Activated naive CD8-positive, alpha-beta T cell treated with anti-CD3 and anti-CD28 coated beads, Interleukin-2, amount 50 U/mL, for 24 hours (primary cell): ENCODE results near the gene KLHDC7A.

Experiments used
- ATAC-seq: fragments of 150-1000 bp; cut with Tn5 transposase; one replicate; pipeline ENCODE4 v1.10.0; 2021
- DNase-seq: peaks from one replicate; pipeline ENCODE4 v3.0.0; 2021
- H3K27ac Mint-ChIP-seq: one replicate; pipeline ENCODE4 v1.8.0; 2021; ENCODE audit warnings: mild to moderate bottlenecking, mixed read lengths
- H3K27me3 Mint-ChIP-seq: one replicate; pipeline ENCODE4 v1.8.0; 2021; ENCODE audit warnings: mixed read lengths
- H3K36me3 Mint-ChIP-seq: one replicate; pipeline ENCODE4 v1.8.0; 2021; ENCODE audit warnings: low read depth, mixed read lengths
- H3K4me1 Mint-ChIP-seq: one replicate; pipeline ENCODE4 v1.8.0; 2021; ENCODE audit warnings: mixed read lengths
- H3K4me3 Mint-ChIP-seq: one replicate; pipeline ENCODE4 v1.8.0; 2021; ENCODE audit warnings: mild to moderate bottlenecking, moderate library complexity, mixed read lengths
- H3K9me3 Mint-ChIP-seq: one replicate; pipeline ENCODE4 v1.8.0; 2021; ENCODE audit warnings: mixed read lengths

Gene KLHDC7A

DNA sequence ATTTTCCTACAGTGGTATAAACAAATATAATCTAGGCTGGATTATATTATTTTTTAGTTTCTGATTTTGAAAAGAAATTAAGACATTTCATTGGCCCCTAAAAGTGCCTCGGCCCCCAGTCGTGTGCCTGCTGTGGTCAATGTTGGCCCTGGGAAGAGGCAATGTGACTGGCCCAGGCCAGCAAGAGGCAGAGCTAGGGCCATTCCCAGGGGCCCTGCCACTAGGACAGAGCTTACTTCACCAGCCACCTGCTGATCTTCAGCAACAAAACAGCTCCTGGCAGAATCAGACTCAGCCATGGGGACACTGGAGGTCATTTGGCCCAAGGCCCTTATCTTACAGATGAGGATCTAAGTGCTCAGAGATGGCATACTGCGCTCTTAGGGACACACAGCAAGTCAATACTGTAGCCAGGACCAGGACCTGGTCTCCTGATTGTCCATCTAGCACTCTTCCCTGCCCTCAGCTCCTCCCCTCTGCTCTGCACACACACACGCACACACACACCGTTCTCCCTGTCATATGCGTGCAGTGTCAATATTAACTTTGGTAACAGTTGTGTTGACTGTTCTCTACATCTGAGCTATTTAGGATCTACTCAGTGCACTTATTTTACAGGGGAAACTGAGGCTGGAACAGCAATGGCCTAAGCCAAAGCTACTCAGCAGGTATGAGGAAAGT is 16.6 kb upstream of the KLHDC7A start:
- DNase-seq (no peak), ATAC-seq (no peak)
- H3K4me3 Mint-ChIP-seq, result no peak overlapping the region
- H3K27ac Mint-ChIP-seq, result no peak overlapping the region
- no peaks in the 10 kb centered on the region for H3K36me3 Mint-ChIP-seq
- no peaks in the 10 kb centered on the region for H3K4me1 Mint-ChIP-seq
- H3K9me3 Mint-ChIP-seq, result no peaks in the 10 kb centered on the region
- H3K27me3 Mint-ChIP-seq, result peaks cover 8% of the 10 kb centered on the region

DNA sequence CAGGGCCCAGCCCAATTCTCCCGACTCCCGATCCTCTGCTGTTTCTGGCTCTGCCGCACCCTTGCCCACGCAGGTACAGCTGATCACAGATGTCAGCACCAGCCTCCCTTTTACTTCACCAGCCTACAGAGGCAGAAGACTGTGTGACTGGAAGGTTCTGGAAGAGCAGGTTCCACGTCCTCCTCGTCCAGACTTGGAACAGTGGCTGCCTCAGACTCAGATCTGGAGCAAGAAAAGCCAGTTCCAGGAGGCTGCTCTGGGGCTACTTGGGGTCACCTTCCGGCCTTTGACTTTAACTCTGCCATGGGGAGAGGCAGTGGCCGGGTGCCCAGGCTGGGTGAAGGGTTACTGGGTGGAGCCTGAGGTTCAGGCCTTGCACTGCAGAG is 16.1 kb upstream of the KLHDC7A start:
- no peak overlapping the region for H3K27ac Mint-ChIP-seq
- H3K9me3 Mint-ChIP-seq, result no peaks in the 10 kb centered on the region
- no peak for ATAC-seq
- H3K36me3 Mint-ChIP-seq, result no peaks in the 10 kb centered on the region
- DNase-seq, result no peak
- no peaks in the 10 kb centered on the region for H3K4me1 Mint-ChIP-seq
- peaks cover 4% of the 10 kb centered on the region for H3K27me3 Mint-ChIP-seq
- no peak overlapping the region for H3K4me3 Mint-ChIP-seq

DNA sequence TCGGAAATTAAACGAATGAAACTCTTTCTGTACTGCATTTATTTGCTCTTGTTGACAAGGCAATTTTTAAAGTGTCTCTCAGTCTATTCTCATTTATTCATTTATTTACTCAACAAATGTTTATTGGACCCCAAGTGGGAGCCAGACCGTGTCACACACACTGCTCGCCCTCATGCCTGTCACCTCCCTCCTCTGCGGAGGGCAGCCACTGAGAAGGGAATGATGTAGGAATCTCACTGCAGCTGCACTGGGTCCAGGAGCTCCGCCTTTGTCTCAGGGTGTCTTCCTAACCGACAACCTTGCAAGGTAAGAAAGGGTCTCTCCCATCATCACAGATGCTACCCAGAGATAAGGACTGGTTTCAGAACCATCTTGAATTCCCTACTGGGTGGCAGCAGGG is 14.1 kb upstream of the KLHDC7A start:
- H3K27me3 Mint-ChIP-seq, result peaks cover 1% of the 10 kb centered on the region
- H3K9me3 Mint-ChIP-seq, result no peaks in the 10 kb centered on the region
- no peak overlapping the region for H3K27ac Mint-ChIP-seq
- no peaks in the 10 kb centered on the region for H3K4me1 Mint-ChIP-seq
- no peak for ATAC-seq
- no peak for DNase-seq
- no peak overlapping the region for H3K4me3 Mint-ChIP-seq
- H3K36me3 Mint-ChIP-seq, result no peaks in the 10 kb centered on the region

DNA sequence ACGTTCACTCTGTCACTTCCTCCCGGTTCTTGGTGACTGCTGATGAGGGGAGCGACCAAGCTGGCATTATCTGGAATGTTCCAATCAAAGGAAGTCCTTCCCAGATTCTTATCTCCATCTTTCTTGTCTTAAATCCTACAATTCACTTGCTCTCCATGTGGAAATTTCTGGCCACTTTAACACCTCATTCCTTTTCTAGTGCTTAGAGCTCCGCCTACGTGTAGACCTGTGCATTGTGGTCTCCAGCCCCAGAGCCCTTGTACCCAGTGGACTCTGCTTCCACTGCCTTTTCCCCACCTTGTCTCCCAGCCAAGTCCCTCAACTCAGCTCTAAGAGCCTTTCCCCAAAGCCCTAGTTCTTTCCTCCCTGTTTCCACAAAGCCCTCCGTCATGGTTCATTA is 12.2 kb upstream of the KLHDC7A start:
- ATAC-seq, result no peak
- no peaks in the 10 kb centered on the region for H3K4me1 Mint-ChIP-seq

DNA sequence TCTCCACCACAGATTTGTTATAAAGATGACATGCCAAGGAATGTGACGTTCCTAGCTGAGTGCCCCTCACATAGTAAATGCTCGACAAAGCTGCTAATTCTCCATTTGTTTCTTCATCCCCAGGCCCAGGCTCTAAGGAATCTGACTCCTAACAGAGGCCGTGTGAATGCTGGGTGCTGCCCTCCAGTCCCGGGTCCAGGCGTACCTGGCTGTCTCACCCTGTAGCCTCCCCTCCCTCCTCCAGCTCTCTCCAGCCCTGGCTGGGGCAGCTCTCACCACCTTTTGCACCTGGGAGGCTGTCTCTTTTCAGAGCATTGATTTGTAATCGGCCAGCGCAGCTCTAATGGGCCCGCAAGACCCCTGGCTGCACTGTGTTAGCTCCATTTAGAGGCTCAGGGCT is 11.2 kb upstream of the KLHDC7A start:
- DNase-seq, result no peak
- H3K36me3 Mint-ChIP-seq, result no peaks in the 10 kb centered on the region
- no peak for ATAC-seq
- H3K4me3 Mint-ChIP-seq, result no peak overlapping the region
- no peak overlapping the region for H3K27ac Mint-ChIP-seq
- H3K4me1 Mint-ChIP-seq, result no peaks in the 10 kb centered on the region
- no peaks in the 10 kb centered on the region for H3K9me3 Mint-ChIP-seq
- H3K27me3 Mint-ChIP-seq, result no peaks in the 10 kb centered on the region

More for the DNA sequence above, 12.2 kb upstream of the KLHDC7A start:
- H3K27me3 Mint-ChIP-seq, result peaks cover 1% of the 10 kb centered on the region
- H3K27ac Mint-ChIP-seq, result no peak overlapping the region
- no peak for DNase-seq
- H3K36me3 Mint-ChIP-seq, result no peaks in the 10 kb centered on the region
- H3K9me3 Mint-ChIP-seq, result no peaks in the 10 kb centered on the region
- no peak overlapping the region for H3K4me3 Mint-ChIP-seq

DNA sequence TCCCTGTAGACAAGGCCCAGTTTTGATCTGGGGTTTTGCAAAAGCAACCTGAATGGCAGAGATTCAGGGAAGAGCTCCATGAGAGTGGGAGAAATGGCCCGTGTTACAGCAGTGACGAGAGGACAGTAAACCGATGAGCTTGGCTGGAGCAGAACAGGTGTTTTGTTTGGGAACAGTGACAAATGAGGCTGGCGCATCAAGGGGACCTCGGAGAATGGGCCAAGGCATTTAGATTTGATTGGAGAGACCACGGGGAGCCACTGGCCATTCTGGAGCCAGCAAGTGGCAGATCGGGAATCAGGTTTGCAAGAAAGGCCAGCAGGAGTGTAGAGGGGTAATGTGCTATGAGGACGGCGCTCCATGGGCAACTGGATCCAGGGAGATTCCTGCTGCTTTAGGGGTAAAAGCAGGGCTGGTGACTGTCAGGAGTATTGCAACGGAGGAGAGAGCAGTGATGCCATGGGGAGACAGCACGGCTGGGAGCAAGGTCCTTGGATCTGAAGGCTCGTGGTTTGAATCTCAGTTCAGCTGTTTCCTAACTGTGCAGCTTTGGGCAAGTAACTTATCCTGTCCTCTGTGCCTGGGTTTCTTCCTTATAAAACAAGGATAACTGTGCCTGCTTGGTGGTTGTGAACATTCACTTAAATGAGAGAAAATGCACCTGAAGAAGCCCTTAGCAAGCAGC is 9.9 kb upstream of the KLHDC7A start:
- H3K36me3 Mint-ChIP-seq, result no peaks in the 10 kb centered on the region
- DNase-seq (no peak), ATAC-seq (no peak)
- no peaks in the 10 kb centered on the region for H3K4me1 Mint-ChIP-seq
- H3K9me3 Mint-ChIP-seq, result no peaks in the 10 kb centered on the region
- H3K27ac Mint-ChIP-seq, result no peak overlapping the region
- peaks cover 2% of the 10 kb centered on the region for H3K27me3 Mint-ChIP-seq
- no peak overlapping the region for H3K4me3 Mint-ChIP-seq

DNA sequence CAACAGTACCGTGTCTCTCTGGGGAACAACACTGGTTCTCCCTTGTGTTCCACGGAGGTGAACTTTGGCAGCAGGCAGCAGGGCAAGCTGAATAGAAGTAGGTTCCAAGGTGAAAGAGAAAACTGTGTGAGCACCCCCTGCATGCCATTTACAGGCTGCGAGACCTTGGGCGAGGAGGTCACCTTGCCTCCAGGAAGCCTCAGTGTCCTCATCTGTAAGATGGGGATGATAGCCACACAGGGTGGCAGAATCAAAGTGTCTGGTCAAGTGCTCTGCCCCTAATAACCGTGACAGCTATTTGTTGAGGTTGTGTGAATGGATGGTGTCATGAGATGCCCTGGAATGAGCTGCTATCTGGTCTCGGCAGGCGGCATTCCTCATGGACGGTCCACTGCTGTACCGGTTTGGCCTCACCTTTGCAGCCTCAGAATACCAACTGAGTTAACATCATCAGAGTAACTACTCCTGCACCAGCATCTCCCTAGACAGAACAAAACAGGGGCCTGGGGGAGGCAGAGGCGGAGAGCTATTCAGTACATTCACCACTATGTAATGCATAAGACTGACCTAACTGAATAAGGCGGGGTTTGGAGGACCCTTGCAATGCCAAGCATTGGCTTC is 7.4 kb upstream of the KLHDC7A start:
- Mint-ChIP-seq H3K9me3 (no peaks in the 10 kb centered on the region), H3K27me3 (peaks cover 9% of the 10 kb centered on the region), H3K27ac (no peak overlapping the region), H3K4me3 (no peak overlapping the region), H3K36me3 (no peaks in the 10 kb centered on the region), H3K4me1 (no peaks in the 10 kb centered on the region)
- DNase-seq (no peak), ATAC-seq (no peak)

DNA sequence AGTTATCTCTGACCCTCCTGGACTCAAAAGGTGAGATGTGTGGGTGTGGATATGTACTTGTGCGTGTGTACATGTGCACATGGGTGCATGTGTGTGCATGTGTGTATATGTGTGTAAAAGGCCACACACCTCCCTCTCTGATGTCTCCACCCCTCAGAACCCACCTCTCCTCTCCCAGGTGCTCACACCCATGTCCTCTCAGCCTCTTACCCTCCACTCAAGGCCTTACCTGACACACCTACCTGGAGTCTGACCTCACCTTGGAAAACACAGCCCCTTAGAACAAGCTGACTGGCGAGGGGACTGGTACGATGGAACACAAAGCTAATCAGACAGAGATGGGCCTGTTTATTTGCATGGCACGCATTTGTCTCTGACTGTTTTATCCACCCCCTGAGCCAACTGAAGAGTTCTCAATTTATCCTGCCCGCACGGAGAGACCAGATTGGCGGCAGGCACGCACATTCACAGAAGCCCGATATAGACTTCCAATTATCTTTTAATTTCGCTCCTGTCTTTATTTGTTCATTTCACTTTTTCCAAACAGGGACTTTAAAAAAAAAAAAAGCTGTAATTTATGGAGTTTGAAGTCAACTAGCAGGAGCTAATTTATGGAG is 6.1 kb upstream of the KLHDC7A start:
- no peak overlapping the region for H3K27ac Mint-ChIP-seq
- DNase-seq (no peak), ATAC-seq (no peak)
- no peaks in the 10 kb centered on the region for H3K36me3 Mint-ChIP-seq
- H3K9me3 Mint-ChIP-seq, result no peaks in the 10 kb centered on the region
- H3K27me3 Mint-ChIP-seq, result peaks cover 11% of the 10 kb centered on the region
- peaks cover 7% of the 10 kb centered on the region for H3K4me1 Mint-ChIP-seq
- no peak overlapping the region for H3K4me3 Mint-ChIP-seq

DNA sequence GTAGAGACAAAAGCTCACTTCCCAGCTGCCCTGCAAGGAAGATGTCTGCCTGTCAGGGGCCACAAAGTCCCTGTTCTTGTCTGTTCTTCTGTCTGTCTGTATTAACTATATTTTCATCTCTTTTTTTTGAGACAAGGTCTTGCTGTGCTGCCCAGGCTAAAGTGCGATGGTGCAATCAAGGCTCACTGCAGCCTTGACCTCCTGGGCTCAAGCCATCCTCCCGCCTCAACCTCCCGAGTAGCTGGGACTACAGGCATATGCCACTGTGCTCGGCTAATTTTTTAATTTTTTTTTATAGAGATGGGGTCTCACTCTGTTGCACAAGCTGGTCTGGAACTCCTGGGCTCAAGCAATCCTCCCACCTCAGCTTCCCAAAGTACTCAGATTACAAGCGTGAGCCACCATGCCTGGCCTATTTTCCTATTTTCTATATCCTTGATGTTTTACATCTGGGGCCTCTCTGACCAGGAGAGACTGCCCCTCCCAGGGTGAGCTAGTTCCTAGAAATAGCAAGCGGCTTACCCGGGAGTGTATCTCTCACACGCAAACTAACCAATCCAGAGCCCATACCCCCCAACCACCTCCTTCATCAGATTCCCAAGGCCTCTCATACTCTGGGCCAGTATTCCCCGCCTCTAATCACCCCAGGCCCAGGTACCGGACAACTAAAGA is 5.4 kb upstream of the KLHDC7A start:
- Mint-ChIP-seq H3K9me3 (no peaks in the 10 kb centered on the region), H3K27ac (no peak overlapping the region), H3K27me3 (peaks cover 11% of the 10 kb centered on the region), H3K4me3 (no peak overlapping the region), H3K36me3 (no peaks in the 10 kb centered on the region), H3K4me1 (peaks cover 7% of the 10 kb centered on the region)
- no peak for ATAC-seq
- DNase-seq, result no peak

DNA sequence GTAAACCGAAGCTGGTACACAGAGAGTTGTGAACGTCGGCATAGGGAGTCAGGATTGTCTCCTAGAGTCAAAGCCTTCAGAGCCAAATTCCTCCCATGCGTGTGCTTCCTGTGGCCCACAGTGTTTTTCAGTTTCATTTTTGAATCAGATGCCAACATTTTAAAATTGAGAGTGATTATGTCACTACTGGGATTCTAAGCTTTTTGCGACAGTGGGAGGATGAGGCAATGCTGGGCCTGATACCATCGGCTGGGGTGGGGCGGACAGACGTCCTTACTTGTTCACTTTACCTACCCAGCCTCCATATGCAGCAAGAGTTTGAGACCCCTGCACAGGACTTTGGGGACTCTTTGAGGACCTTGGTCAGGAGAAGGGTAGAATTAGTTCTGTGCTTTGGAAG is 1.3 kb upstream of the KLHDC7A start:
- no peak for ATAC-seq
- Mint-ChIP-seq H3K36me3 (no peaks in the 10 kb centered on the region), H3K9me3 (no peaks in the 10 kb centered on the region), H3K27me3 (peaks cover 11% of the 10 kb centered on the region), H3K27ac (no peak overlapping the region), H3K4me3 (no peak overlapping the region), H3K4me1 (peaks cover 7% of the 10 kb centered on the region)
- no peak for DNase-seq

DNA sequence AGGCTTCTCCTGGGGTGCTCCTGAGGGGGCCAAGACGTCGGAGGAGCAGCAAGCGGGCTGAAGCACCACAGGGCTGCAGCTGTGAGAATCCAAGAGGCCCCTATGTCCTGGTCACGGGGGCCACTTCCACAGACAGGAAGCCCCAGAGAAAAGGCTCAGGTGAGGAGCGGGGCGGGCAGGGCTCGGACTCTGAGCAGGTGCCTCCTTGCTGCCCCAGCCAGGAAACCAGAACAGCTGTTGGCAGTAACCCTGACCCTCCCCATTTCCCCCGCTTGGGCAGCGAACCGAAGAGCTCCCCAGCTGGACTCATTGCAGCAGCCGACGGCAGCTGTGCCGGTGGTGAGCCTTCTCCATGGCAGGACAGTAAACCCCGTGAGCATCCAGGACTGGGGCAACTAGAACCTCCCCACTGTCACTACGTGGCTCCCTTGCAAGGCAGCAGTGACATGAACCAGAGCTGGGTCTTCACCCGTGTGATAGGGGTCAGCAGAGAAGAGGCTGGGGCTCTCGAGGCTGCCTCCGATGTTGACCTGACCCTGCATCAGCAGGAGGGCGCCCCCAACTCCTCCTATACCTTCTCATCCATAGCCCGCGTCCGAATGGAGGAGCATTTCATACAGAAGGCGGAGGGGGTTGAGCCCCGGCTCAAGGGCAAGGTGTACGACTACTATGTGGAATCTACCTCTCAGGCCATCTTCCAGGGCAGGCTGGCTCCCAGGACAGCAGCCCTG is 625 bp downstream of the KLHDC7A start:
- Mint-ChIP-seq H3K27ac (no peak overlapping the region), H3K36me3 (no peaks in the 10 kb centered on the region), H3K27me3 (peaks cover 9% of the 10 kb centered on the region), H3K4me3 (no peak overlapping the region), H3K4me1 (peaks cover 7% of the 10 kb centered on the region), H3K9me3 (no peaks in the 10 kb centered on the region)
- ATAC-seq (no peak), DNase-seq (no peak)

DNA sequence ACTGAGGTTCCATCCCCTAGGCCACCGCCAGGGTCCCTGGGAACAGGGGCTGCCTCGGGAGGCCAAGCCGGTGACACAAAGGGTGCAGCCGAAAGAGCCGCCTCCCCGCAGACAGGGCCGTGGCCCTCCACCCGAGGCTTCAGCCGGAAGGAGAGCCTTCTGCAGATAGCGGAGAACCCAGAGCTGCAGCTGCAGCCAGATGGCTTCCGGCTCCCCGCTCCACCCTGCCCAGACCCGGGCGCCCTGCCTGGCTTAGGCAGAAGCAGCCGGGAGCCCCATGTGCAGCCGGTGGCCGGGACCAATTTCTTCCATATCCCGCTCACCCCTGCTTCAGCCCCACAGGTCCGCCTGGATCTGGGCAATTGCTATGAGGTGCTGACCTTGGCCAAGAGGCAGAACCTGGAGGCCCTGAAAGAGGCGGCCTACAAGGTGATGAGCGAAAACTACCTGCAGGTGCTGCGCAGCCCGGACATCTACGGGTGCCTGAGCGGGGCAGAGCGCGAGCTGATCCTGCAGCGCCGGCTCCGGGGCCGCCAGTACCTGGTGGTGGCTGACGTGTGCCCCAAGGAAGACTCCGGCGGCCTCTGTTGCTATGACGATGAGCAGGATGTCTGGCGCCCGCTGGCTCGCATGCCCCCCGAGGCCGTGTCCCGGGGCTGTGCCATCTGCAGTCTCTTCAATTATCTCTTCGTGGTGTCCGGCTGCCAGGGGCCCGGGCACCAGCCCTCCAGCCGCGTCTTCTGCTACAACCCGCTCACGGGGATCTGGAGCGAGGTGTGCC is 1.4 kb downstream of the KLHDC7A start:
- H3K4me1 Mint-ChIP-seq, result peaks cover 7% of the 10 kb centered on the region
- no peaks in the 10 kb centered on the region for H3K36me3 Mint-ChIP-seq
- no peak overlapping the region for H3K27ac Mint-ChIP-seq
- no peaks in the 10 kb centered on the region for H3K9me3 Mint-ChIP-seq
- no peak overlapping the region for H3K4me3 Mint-ChIP-seq
- DNase-seq (no peak), ATAC-seq (peak; percentile 33)
- H3K27me3 Mint-ChIP-seq, result peaks cover 6% of the 10 kb centered on the region

DNA sequence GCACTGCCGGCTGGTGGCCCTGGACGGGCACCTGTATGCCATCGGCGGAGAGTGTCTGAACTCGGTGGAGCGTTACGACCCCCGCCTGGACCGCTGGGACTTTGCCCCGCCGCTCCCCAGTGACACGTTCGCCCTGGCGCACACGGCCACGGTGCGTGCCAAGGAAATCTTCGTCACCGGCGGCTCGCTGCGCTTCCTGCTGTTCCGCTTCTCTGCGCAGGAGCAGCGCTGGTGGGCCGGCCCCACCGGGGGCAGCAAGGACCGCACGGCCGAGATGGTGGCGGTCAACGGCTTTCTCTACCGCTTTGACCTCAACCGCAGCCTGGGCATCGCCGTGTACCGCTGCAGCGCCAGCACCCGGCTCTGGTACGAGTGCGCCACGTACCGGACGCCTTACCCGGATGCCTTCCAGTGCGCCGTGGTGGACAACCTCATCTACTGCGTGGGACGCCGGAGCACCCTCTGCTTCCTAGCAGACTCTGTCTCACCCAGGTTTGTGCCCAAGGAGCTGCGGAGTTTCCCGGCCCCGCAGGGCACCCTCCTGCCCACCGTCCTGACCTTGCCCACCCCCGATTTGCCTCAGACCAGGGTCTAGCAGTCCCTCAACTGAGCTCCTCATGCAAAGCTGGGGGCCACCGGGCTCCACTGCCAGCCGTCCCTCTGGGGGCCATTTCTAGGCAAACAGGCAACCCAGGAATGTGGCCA is 2.1 kb downstream of the KLHDC7A start:
- DNase-seq, result no peak
- Mint-ChIP-seq H3K27me3 (peaks cover 8% of the 10 kb centered on the region), H3K27ac (no peak overlapping the region), H3K4me3 (no peak overlapping the region), H3K9me3 (no peaks in the 10 kb centered on the region), H3K4me1 (peaks cover 7% of the 10 kb centered on the region), H3K36me3 (no peaks in the 10 kb centered on the region)
- no peak for ATAC-seq
